ENCODE data around the gene DONSON. TPM values are rescaled to one million over a fixed set of nuclear protein-coding genes. Genes with fewer than 3 reads are reported as not detected.

Gene DONSON
- total and polyA plus RNA-seq, 2 of the 8 experiments (the other 6 are each of a cell fraction or from before 2014, with no cell fraction given), result 21.9 to 32.5 TPM

GRCh38 chr21:33539616-33540015 is 48.9 kb downstream of the DONSON start:
- Histone ChIP-seq H3K56ac (replicated peaks; ENCODE audit: insufficient read length, low read depth, low read length) (no peak overlapping the region), H3K18ac (ENCODE audit: extremely low read depth, low read length) (no peak overlapping the region), H3K36me3 (ENCODE audit: control insufficient read depth in 2 of 4, insufficient read depth in 4 of 4, low read length in 3 of 4) (peaks cover 21 to 56% (median 38%) of the 10 kb centered on the region in 4 experiments), H2BK5ac (ENCODE audit: low read depth, low read length) (no peak overlapping the region), H3K9ac (replicated peaks in 1 of 4; ENCODE audit: extremely low read depth in 1 of 4, low read depth in 3 of 4, low read length in 3 of 4) (no peak overlapping the region), H3K79me2 (ENCODE audit: control insufficient read depth in 1 of 2, insufficient read depth in 2 of 2, low read length in 2 of 2) (peaks cover 35 to 80% of the 10 kb centered on the region in 2 experiments), H2BK12ac (ENCODE audit: low read depth, low read length) (no peak overlapping the region), H2BK15ac (ENCODE audit: low read length) (no peak overlapping the region), H3K23me2 (ENCODE audit: low read depth, low read length) (peaks cover 10% of the 10 kb centered on the region), H3K4ac (replicated peaks; ENCODE audit: insufficient read length, low read depth, low read length) (no peak overlapping the region), H3K4me3 (ENCODE audit: extremely low read depth in 1 of 4, insufficient read depth in 2 of 4, low read depth in 3 of 4, low read length in 4 of 4) (no peak overlapping the region), H2AFZ (ENCODE audit: low read length) (no peak overlapping the region), H3K27me3 (replicated peaks in 1 of 4; ENCODE audit: control insufficient read depth in 3 of 4, extremely low read depth in 1 of 4, insufficient read depth in 3 of 4, low read length in 3 of 4) (no peaks in the 10 kb centered on the region), H4K20me1 (replicated peaks in 1 of 2; ENCODE audit: control insufficient read depth in 1 of 2, insufficient read depth in 2 of 2, low read length in 2 of 2) (peaks cover 8% of the 10 kb centered on the region in 2 experiments), H3K14ac (ENCODE audit: insufficient read length) (no peak overlapping the region), H3K4me1 (replicated peaks in 1 of 4; ENCODE audit: control insufficient read depth in 3 of 4, insufficient read depth in 4 of 4, low read length in 3 of 4) (peaks cover 0 to 2% (median 0%) of the 10 kb centered on the region in 4 experiments; a peak in 3 of 7 replicates), H2AK5ac (ENCODE audit: low read depth, low read length) (no peak overlapping the region), H3K79me1 (ENCODE audit: low read depth, low read length) (no peaks in the 10 kb centered on the region; the same call in 1 of the 2 replicates), H4K5ac (ENCODE audit: insufficient read length, low read depth, low read length) (no peak overlapping the region), H4K91ac (replicated peaks; ENCODE audit: insufficient read length, low read length) (no peak overlapping the region), H4K8ac (ENCODE audit: extremely low read depth, insufficient read depth, low read length) (no peak overlapping the region), H3K4me2 (ENCODE audit: insufficient read depth in 1 of 2, low read depth in 2 of 2, low read length in 2 of 2) (no peak overlapping the region; a peak in 1 of 4 replicates), H2BK20ac (ENCODE audit: low read length) (no peak overlapping the region), H3K23ac (ENCODE audit: insufficient read length) (no peak overlapping the region), H3K9me3 (ENCODE audit: insufficient read depth in 2 of 2, low read depth in 1 of 2, low read length in 1 of 2) (no peaks in the 10 kb centered on the region), H3K27ac (ENCODE audit: low read depth, low read length) (no peak overlapping the region), H2BK120ac (replicated peaks; ENCODE audit: low read depth, low read length) (no peak overlapping the region)
- DNase-seq (ENCODE audit: low read depth in 1 of 2, low spot score in 2 of 2), result no peak
- FAIRE-seq, result no peak
- ChIA-PET CTCF (ENCODE audit: partially characterized antibody) (no interaction called here), POLR2A (ENCODE audit: partially characterized antibody) (interaction anchor here (0.6 to 6.3 kb wide), 4 partner anchors 12 to 809 kb away, joined by 3 to 64 read pairs (median 3); no protein-coding TSS in a partner anchor)
- TF ChIP-seq HDAC6 (IDR thresholded peaks at IDR 0.05; ENCODE audit: low read depth, low read length), result no peak
- no peak for TF ChIP-seq RNF2 (IDR thresholded peaks at IDR 0.05; ENCODE audit: borderline replicate concordance, low read depth, low read length, missing control alignments, poor library complexity, severe bottlenecking)
- TF ChIP-seq CBX8 (IDR thresholded peaks at IDR 0.05; ENCODE audit: borderline replicate concordance, low read depth, low read length), result no peak
- no peak for TF ChIP-seq MAFK (IDR thresholded peaks at IDR 0.05; ENCODE audit: low read depth, low read length)
- TF ChIP-seq SP1 (IDR thresholded peaks at IDR 0.05; ENCODE audit: low read depth, low read length), result no peak
- TF ChIP-seq, protein P1, sequence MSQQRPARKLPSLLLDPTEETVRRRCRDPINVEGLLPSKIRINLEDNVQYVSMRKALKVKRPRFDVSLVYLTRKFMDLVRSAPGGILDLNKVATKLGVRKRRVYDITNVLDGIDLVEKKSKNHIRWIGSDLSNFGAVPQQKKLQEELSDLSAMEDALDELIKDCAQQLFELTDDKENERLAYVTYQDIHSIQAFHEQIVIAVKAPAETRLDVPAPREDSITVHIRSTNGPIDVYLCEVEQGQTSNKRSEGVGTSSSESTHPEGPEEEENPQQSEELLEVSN (IDR thresholded peaks at IDR 0.05), result no peak
- TF ChIP-seq SRF (IDR thresholded peaks at IDR 0.05; ENCODE audit: low read depth, low read length), result no peak
- no peak for TF ChIP-seq JUND (IDR thresholded peaks at IDR 0.05; ENCODE audit: low read length)
- TF ChIP-seq CHD1 (IDR thresholded peaks at IDR 0.05; ENCODE audit: low read depth, low read length), result no peak
- 93% methylated on average over 4 of the region's 4 CpGs; no CpG with 5 or more reads in 1 of the 2 experiments for WGBS, 2 experiments (ENCODE audit: extremely low coverage in 1 of 2, insufficient coverage in 1 of 2, insufficient read length in 1 of 2, insufficient replicate concordance in 2 of 2, low coverage in 1 of 2, low lambda C conversion rate in 2 of 2, missing lambda C conversion rate in 1 of 2)
